ENCODE measurements around the gene PKM.

PKM gene

GRCh38 chr15:72229076-72229946 lies 1.7 kb downstream of the PKM start:
- no peak for DNase-seq (ENCODE audit: insufficient read length, low spot score)
- FAIRE-seq, result no peak
- no peak for TF ChIP-seq POLR2A (IDR thresholded peaks at IDR 0.05; ENCODE audit: low read depth, low read length)

DNA sequence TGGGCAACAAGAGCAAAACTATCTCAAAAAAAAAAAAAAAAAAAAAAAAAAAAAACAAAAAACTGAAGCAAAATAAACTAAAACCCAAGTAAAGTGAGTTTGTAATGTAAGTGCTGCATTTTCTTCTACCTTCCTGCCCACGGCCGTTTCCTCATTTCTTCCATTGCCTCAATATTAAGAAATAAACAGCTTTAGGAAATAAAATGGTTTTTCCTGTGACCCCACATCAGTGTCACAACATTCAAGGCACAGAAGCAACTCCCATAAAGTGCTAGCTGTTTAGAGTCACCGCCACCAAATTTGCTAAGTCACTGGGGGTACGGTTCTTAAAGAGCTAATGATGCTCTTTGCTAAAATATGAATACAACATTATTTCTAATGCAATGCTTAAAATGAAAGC lies 3.3 kb downstream of the PKM start:
- TF ChIP-seq POLR2A (IDR thresholded peaks at IDR 0.05; ENCODE audit: low read depth, low read length), result no peak
- FAIRE-seq (no peak), DNase-seq (ENCODE audit: insufficient read length, low spot score) (no peak)

DNA sequence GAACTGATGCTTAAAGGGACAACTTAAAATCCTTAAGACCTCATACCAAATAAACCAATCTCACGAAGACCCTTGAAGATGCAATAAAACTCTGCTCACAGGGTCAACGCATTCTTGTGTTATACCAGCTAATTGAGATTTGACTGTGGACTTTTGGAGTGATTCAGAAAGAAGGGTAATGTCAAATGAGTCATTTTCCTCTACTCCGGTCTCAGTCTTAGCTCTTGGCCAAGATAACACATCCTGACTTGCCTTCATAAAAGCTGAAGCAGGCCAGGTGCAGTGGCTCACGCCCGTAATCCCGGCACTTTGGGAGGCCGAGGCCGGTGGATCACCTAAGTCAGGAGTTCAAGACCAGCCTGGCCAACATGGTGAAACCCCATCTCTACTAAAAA lies 3.8 kb downstream of the PKM start:
- no peak for FAIRE-seq
- TF ChIP-seq POLR2A (IDR thresholded peaks at IDR 0.05; ENCODE audit: low read depth, low read length), result no peak; the same call in 1 of the 2 replicates
- DNase-seq (ENCODE audit: insufficient read length, low spot score), result no peak

DNA sequence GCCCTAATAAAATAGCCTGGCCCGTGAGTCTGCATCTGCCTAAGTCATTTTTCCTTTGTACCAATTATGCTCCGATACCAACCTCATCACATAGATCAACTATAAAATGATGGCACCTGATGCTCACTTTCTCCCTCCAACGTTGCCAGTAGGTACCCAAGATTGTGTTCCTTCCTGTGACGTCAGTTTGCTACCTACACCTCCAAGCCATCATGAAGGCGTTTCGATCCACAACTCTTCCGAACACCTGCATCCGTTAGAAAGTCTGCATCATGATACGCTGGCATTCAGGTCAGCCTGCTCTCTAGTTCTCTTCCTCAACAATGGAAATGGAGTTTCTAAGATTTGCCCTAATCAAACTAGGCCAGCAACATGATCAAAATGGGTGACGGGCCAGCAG lies 7.7 kb downstream of the PKM start:
- no peak for FAIRE-seq
- no peak for TF ChIP-seq POLR2A (IDR thresholded peaks at IDR 0.05; ENCODE audit: low read depth, low read length)
- no peak for DNase-seq (ENCODE audit: insufficient read length, low spot score)

DNA sequence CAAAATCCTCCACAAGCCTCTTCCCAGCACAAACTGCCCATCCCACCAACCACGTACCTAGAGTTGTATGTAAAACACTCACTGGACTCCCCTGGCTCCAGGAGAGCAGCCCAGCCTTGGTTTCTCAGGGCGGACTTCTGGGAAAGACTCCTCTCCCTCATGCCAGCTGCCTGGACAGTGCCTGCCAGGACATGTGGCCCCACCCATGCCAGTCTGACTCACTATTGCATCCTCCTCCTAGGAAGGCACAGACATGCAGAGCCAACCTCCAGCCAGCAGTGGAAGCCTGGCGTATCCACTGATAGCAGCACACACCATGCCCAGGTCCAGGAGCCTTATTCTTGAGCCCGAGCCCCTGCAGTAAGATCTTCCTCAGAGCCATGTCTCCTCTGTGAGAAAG lies 8.6 kb downstream of the PKM start:
- TF ChIP-seq POLR2A (IDR thresholded peaks at IDR 0.05; ENCODE audit: low read depth, low read length), result 0 out of 2 replicates have a peak, but pooled peaks have one; percentile 28
- peak; percentile 38 for FAIRE-seq
- DNase-seq (ENCODE audit: insufficient read length, low spot score), result no peak

DNA sequence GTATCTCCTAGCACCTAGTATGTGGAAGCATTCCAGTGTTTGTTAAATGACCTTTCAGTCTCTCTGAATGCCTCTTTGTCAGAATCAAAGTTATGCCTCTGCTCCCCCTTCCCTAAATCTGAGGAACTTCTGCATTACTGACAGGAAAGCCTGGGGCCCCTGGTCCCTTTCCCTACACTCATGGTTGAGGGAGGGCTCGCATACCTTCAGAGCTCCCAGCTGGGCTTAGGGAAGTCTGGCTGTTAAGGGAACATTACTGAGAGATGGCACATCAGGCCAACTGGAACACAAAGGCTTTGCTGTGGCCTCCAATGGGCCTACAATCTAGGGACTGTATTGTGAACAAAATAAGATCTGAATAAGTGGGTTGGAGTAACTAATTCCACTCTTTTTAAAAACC lies 10.3 kb downstream of the PKM start:
- TF ChIP-seq POLR2A (IDR thresholded peaks at IDR 0.05; ENCODE audit: low read depth, low read length), result no peak
- FAIRE-seq (no peak), DNase-seq (ENCODE audit: insufficient read length, low spot score) (no peak)

DNA sequence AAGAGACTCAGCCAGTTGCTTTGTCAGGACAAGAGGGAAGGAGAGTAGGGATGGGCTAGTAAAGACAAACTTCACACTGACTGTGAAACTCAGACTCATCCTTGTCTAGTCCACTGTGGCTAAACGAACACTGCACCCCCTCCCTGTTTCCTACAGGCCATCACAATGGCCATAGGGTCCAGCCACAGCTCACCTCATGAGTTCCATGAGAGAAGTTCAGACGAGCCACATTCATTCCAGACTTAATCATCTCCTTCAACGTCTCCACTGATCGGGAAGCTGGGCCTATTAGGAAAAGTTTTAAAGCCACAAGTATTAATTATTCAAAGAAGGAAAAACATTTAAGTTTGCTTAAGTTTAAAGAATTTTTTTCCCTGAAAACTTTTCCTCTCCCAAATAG lies 13.8 kb downstream of the PKM start:
- no peak for TF ChIP-seq POLR2A (IDR thresholded peaks at IDR 0.05; ENCODE audit: low read depth, low read length)
- no peak for DNase-seq (ENCODE audit: insufficient read length, low spot score)
- FAIRE-seq, result no peak

DNA sequence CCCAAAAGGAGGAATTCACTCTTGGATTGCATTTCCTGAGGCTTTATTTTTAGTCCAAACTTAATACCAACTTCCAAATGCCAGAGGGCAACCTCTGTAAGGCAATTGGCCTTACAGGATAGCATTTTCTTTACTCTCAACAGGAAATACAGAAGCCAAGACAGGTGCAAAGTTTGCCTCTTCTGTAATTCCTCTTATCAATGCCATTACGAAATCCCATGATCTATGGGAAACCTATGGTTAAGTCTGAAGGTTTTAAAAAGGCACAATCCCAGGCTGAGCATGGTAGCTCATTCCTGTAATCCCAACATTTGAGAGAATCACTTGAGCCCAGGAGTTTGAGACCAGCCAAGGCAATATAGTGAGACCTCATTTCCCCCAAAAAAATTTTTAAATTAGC lies 14.9 kb downstream of the PKM start:
- DNase-seq (ENCODE audit: insufficient read length, low spot score), result no peak
- no peak for TF ChIP-seq POLR2A (IDR thresholded peaks at IDR 0.05; ENCODE audit: low read depth, low read length)
- FAIRE-seq, result no peak

GRCh38 chr15:72207558-72208085 lies 23.4 kb downstream of the PKM start:
- TF ChIP-seq POLR2A (IDR thresholded peaks at IDR 0.05; ENCODE audit: low read depth, low read length), result no peak
- FAIRE-seq, result no peak
- DNase-seq (ENCODE audit: insufficient read length, low spot score), result no peak

- TF ChIP-seq POLR2A (IDR thresholded peaks at IDR 0.05; ENCODE audit: low read depth, low read length), result no peak
- DNase-seq (ENCODE audit: insufficient read length, low spot score), result no peak
- FAIRE-seq, result no peak
These were observed 24.4 kb downstream of the PKM start for GRCh38 chr15:72206677-72207000.

GRCh38 chr15:72205896-72206676 lies 24.9 kb downstream of the PKM start:
- FAIRE-seq, result no peak
- no peak for TF ChIP-seq POLR2A (IDR thresholded peaks at IDR 0.05; ENCODE audit: low read depth, low read length)
- no peak for DNase-seq (ENCODE audit: insufficient read length, low spot score)

DNA sequence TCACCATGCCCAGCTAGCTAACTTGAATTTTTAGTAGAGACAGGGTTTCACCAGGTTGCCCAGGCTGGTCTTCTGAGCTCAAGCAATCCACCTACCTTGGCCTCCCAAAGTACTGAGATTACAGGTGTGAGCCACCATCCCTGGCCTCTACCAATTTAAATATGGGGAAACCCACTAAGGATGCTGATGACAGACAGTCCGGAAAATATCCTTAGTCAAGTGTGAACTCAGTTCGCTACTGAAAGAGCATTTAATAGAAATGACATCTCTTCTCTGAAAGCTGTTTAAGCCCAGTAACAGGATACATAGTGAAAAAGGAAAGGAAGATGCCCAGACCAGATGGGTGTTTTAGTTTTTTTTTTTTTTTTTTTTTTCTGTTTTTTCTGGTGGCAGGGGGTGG lies 25.7 kb downstream of the PKM start:
- no peak for DNase-seq (ENCODE audit: insufficient read length, low spot score)
- FAIRE-seq, result no peak
- TF ChIP-seq POLR2A (IDR thresholded peaks at IDR 0.05; ENCODE audit: low read depth, low read length), result no peak

GRCh38 chr15:72203507-72203837 lies 27.5 kb downstream of the PKM start:
- no peak for FAIRE-seq
- TF ChIP-seq POLR2A (IDR thresholded peaks at IDR 0.05; ENCODE audit: low read depth, low read length), result no peak
- DNase-seq (ENCODE audit: insufficient read length, low spot score), result no peak

- FAIRE-seq (no peak), DNase-seq (ENCODE audit: insufficient read length, low spot score) (no peak)
- no peak for TF ChIP-seq POLR2A (IDR thresholded peaks at IDR 0.05; ENCODE audit: low read depth, low read length)
These were observed 28.0 kb downstream of the PKM start for GRCh38 chr15:72202801-72203506.
